ENCODE data around the gene UBA52. TPM values are rescaled to one million over a fixed set of nuclear protein-coding genes. Genes with fewer than 3 reads are reported as not detected.
A peak's percentile ranks its signal among the peaks of the same experiment; 100 is the strongest.

Gene UBA52
- total RNA-seq, 1 donor from 2014 or later = 826 TPM

DNA sequence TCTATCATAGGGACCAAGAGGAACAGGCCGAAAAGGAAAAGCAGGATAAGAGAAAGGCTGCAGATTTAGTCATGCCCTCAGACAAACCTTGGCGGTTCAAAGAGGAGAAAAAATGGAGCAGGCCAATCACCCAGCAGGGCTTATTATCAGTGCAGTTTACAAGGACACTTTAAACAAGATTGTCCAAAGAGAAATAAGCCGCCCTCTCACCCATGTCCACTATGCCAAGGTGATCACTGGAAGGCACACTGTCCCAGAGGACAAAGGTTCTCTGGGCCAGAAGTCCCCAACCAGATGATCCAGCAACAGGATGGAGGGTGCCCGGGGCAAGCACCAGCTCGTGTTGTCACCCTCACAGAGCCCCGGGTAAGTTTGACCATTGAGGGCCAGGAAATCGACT is 8.7 kb downstream of the UBA52 start:
- no peak for DNase-seq
- Mint-ChIP-seq H3K4me1 (ENCODE audit: low read depth, unreplicated experiment) (no peaks in the 10 kb centered on the region), H3K9me3 (ENCODE audit: unreplicated experiment) (peaks cover 3% of the 10 kb centered on the region), H3K36me3 (ENCODE audit: unreplicated experiment) (no peaks in the 10 kb centered on the region), H3K27ac (ENCODE audit: unreplicated experiment) (no peak overlapping the region), H3K27me3 (ENCODE audit: unreplicated experiment) (peaks cover 2% of the 10 kb centered on the region), H3K4me3 (ENCODE audit: unreplicated experiment) (no peak overlapping the region)
- TF ChIP-seq, protein P1, sequence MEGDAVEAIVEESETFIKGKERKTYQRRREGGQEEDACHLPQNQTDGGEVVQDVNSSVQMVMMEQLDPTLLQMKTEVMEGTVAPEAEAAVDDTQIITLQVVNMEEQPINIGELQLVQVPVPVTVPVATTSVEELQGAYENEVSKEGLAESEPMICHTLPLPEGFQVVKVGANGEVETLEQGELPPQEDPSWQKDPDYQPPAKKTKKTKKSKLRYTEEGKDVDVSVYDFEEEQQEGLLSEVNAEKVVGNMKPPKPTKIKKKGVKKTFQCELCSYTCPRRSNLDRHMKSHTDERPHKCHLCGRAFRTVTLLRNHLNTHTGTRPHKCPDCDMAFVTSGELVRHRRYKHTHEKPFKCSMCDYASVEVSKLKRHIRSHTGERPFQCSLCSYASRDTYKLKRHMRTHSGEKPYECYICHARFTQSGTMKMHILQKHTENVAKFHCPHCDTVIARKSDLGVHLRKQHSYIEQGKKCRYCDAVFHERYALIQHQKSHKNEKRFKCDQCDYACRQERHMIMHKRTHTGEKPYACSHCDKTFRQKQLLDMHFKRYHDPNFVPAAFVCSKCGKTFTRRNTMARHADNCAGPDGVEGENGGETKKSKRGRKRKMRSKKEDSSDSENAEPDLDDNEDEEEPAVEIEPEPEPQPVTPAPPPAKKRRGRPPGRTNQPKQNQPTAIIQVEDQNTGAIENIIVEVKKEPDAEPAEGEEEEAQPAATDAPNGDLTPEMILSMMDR (IDR thresholded peaks at IDR 0.05; ENCODE audit: partially characterized antibody, unreplicated experiment) = no peak

DNA sequence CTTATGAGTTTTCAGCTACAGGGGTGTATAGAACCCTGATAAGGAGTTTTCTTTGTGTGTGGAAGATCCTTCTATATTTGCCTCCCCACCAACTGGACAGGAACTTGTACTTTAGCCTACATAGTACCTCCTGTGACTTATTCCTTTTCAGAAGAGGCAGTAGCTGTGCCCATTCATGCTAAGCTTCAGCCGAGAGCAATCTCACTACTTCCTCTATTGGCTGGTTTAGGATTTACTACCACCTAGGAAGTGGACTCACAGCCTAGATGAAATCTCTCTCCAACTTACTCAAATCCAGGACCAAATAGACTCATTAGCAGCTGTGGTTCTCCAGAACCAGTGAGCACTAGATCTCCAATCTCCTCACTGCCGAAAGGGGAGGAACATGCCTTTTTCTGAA is 14.6 kb downstream of the UBA52 start:
- no peak overlapping the region for H3K4me3 Mint-ChIP-seq (ENCODE audit: unreplicated experiment)
- no peak overlapping the region for H3K27ac Mint-ChIP-seq (ENCODE audit: unreplicated experiment)
- TF ChIP-seq, protein P1 (IDR thresholded peaks at IDR 0.05; ENCODE audit: partially characterized antibody, unreplicated experiment) = no peak
- peaks cover 20% of the 10 kb centered on the region for H3K9me3 Mint-ChIP-seq (ENCODE audit: unreplicated experiment)
- no peaks in the 10 kb centered on the region for H3K36me3 Mint-ChIP-seq (ENCODE audit: unreplicated experiment)
- peaks cover 6% of the 10 kb centered on the region for H3K27me3 Mint-ChIP-seq (ENCODE audit: unreplicated experiment)
- H3K4me1 Mint-ChIP-seq (ENCODE audit: low read depth, unreplicated experiment) = peaks cover 7% of the 10 kb centered on the region
- DNase-seq = no peak

DNA sequence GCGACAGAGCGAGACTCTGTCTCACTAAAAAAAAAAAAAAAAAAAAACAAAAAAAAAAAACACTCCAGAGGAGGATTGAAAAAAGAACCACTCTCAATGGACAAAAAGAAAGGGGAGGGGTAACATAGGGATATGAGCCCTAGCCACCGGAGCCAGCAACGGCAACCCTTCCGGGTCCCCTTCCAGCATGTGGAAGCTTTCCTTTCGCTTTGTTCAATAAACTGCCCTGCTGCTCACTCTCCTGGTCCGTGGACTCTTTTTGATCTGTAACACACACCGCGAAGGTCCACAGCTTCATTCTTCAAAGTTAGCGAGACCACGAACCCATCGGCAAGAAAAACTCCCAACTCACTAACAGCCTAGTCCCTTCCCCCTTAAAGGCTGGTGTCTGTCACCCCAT is 15.9 kb downstream of the UBA52 start:
- DNase-seq = no peak
- TF ChIP-seq, protein P1 (IDR thresholded peaks at IDR 0.05; ENCODE audit: partially characterized antibody, unreplicated experiment) = no peak
- Mint-ChIP-seq H3K27ac (ENCODE audit: unreplicated experiment) (no peak overlapping the region), H3K27me3 (ENCODE audit: unreplicated experiment) (peaks cover 6% of the 10 kb centered on the region), H3K4me3 (ENCODE audit: unreplicated experiment) (peak overlapping the region; percentile 46), H3K4me1 (ENCODE audit: low read depth, unreplicated experiment) (peaks cover 7% of the 10 kb centered on the region), H3K36me3 (ENCODE audit: unreplicated experiment) (no peaks in the 10 kb centered on the region), H3K9me3 (ENCODE audit: unreplicated experiment) (peaks cover 22% of the 10 kb centered on the region)

DNA sequence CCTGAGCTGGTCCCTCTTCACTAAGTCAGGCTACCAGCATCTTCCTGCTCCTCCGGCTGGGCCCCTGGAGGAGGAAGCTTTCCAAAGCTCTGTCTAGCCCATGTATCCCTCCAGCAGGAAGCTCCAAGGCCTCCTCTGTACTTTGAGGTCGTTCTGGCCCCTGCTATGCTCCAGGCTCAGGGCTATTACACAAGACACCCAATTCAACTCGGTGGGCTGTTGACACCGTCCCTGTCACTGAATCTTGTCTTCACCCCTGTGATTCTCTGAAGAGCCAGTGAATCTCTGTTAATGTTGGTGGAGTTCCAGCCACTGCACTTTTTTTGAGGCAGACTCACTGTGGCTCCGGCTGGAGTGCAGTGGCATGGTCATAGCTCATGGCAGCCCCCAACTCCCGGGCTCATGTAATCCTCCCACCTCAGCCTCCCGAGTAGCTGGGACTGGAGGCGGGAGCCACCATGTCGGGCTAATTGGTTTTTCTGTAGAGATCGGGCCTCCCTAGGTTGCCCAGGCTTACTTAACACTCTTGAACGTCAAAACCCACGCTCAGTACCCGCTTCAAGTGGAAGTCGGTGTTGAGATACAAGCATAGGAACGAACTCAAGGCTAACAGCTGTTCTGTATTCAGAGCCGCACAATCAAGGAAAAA is 16.4 kb downstream of the UBA52 start:
- TF ChIP-seq, protein P1 (IDR thresholded peaks at IDR 0.05; ENCODE audit: partially characterized antibody, unreplicated experiment) = no peak
- no peak for DNase-seq
- Mint-ChIP-seq H3K27ac (ENCODE audit: unreplicated experiment) (peak overlapping the region; percentile 81), H3K4me1 (ENCODE audit: low read depth, unreplicated experiment) (peaks cover 7% of the 10 kb centered on the region), H3K36me3 (ENCODE audit: unreplicated experiment) (no peaks in the 10 kb centered on the region), H3K4me3 (ENCODE audit: unreplicated experiment) (peak overlapping the region; percentile 87), H3K27me3 (ENCODE audit: unreplicated experiment) (peaks cover 6% of the 10 kb centered on the region), H3K9me3 (ENCODE audit: unreplicated experiment) (peaks cover 22% of the 10 kb centered on the region)

DNA sequence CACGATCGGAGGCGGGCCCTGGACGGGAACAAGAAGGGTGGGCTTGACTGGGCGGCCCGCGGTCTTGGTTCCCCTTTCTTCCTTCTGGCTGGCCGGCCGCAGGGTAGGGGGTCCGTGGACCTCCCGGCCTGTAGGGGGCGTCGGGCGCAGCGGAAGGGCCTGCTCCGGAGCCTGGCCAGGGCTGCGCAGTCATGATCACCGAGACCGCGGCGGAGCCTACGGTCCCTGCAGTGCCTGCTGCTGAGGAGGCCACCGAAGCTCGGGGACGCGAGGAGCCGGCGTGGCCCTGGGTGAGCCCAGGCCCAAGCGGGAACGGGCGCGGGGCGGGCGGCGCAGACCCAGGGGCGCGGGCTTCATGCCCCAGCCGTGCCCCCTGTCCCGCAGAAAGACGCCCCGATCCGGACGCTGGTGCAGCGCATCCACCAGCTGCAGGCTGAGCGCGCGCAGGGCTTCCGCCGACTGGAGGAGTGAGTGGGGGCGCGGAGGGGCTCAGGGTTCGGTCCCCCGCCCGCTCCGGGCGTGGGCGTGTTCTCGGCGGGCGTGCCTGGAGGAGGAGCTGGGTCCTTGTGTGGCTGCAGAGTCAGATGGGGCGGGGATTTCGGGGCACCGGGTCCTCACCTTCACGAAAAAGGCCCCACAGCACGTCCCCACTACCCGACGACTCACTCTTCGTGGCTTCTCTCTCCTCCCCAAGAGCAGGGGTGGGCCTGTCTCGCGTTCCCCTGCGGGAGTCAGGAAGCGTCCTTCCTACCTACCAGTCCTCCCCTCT is 17.1 kb downstream of the UBA52 start, which contains the start of gene REX1BD:
Gene REX1BD (plus strand): TSS at position 188 of the 769 bp plus-strand sequence. CDS start 4 bp downstream, at position 192.
- TF ChIP-seq, protein P1 (IDR thresholded peaks at IDR 0.05; ENCODE audit: partially characterized antibody, unreplicated experiment) = peak; percentile 93
- Mint-ChIP-seq H3K4me1 (ENCODE audit: low read depth, unreplicated experiment) (peaks cover 7% of the 10 kb centered on the region), H3K27me3 (ENCODE audit: unreplicated experiment) (peaks cover 9% of the 10 kb centered on the region), H3K27ac (ENCODE audit: unreplicated experiment) (peak within 1 kb of the TSS; percentile 93), H3K9me3 (ENCODE audit: unreplicated experiment) (peaks cover 25% of the 10 kb centered on the region), H3K4me3 (ENCODE audit: unreplicated experiment) (peak within 1 kb of the TSS; percentile 96), H3K36me3 (ENCODE audit: unreplicated experiment) (no peaks in the 10 kb centered on the region)
- DNase-seq = peak; percentile 91
